NCI-H1417 treated with DMSO at 0.1 percent for 48 hours (cell line): ENCODE results near the gene PLEKHM3.

Experiments
- DNase-seq: peaks from one replicate; lab custom pipeline; 2025; lab: John Stamatoyannopoulos, UW

The PLEKHM3 gene

DNA sequence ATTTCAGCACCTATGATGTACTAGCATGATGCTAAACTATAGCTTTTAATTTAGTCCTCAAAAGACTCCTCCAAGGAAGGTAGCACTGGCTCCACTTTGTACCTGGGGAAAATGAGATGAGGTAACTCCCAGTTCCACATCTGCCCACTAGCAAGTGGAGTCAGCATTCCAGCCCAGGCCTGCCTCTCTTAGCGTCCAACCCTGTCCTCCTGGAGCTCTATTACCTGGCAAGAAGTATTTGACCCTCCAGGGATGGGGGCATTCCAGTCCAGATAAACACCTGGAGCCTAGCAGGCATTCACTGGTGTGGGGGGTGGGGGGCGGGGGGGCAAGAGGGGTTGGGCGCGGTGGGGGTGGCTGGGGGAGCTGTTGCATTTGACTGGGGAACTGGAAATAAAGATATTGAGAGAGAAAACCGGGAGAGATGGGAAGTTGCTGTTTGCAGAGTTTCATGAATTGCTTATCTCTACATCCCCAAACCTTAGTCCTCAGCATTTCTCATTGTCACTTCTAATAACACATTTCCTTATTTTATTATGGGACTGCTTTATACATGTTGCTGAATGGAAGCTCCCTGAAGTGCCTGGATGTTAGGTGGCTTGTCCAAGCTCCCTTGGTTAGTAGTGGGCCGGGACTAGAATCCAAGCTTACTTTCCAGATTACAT lies 233.6 kb downstream of the PLEKHM3 start:
- no peak for DNase-seq

DNA sequence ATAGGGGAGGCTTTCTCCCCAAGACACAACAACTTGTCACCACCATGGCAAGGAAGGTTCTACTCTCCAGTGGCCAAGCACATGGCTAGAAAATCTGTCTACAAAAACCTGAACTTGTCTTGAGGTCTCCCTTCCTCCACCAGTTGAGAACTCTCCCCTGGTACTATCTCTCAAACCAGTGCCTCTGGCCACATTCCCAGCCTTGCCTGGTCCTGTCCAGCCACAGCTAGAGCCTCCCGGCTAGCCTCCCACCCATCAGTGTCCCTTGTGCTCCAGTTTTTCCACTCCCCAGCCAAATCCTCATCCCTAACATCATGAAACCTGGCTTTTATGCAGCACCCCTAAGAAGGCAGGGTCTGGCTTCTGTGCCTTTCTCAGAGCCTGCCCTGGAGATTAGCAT lies 234.4 kb downstream of the PLEKHM3 start:
- DNase-seq = no peak

DNA sequence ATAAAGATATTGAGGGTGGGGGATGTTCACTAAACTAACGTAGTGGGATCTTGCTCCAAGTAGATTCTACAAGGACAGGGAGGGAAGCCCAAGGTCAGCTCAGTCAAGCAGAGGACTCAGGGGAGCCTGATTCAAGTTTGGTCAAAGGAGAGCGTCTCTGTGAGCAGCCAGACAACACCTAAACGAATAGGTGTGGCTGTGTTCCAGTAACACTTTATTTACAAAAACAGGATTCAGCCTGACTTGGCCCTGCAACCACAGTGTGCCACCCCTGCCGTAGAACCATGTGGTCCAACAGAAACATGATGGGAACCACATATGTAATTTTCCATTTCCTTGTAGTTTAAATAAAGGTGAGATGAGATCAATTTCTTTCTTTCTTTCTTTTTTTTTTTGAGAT lies 237.5 kb downstream of the PLEKHM3 start:
- no peak for DNase-seq

DNA sequence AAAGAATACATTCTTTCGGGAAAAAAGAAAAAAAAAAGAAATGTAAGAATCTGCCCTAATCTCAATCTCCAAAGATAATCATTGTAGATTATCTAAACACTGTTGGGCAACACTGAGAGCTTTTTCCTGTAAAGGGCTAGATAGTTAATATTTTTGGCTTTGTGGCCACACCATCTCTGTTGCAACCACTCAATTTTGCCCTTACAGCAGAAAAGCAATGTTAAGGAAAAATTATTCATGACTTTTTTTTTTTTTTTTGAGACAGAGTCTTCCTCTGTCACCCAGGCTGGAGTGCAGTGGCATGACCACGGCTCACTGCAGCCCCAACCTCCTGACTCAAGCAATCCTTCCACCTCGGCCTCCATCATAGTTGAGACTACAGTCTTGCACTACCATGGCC lies 238.3 kb downstream of the PLEKHM3 start:
- no peak for DNase-seq

DNA sequence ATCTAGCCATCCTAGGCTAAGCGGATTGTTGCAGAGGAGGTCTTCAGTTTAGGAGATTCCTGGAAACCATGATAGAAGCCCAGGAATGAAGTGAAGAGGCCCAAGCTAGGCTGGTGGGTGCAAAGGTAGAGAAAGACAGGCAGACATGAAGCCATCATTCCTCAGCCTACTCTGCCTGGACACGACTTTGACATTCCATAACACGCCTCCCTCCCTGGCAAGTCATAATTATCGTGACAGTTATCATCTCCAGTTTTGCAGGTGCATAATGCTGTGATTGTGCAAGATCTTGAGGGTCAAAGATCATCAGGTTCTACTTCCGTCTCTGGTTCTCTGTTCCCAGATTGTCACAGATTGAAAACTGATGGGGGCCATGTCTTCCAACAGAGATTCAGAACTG lies 240.4 kb downstream of the PLEKHM3 start:
- DNase-seq = no peak

DNA sequence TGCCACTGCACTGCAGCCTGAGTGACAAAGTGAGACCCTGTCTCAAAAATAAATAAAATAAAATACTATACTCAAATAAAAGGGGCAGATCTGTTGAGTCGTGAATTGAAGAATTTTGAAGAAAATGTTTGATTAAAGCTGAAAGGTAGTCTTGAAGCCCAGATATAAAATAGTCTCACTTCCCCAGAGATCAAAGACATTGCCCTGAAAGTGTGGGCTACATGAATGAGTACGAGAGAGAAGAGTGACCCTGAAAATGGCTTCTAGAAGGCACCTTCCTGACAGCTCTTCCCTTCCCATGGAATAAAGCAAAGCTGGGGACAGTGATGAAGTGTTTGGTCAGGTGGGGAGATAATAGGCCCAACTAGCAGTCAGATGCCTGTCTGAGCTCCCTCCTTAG lies 241.8 kb downstream of the PLEKHM3 start:
- DNase-seq = no peak

DNA sequence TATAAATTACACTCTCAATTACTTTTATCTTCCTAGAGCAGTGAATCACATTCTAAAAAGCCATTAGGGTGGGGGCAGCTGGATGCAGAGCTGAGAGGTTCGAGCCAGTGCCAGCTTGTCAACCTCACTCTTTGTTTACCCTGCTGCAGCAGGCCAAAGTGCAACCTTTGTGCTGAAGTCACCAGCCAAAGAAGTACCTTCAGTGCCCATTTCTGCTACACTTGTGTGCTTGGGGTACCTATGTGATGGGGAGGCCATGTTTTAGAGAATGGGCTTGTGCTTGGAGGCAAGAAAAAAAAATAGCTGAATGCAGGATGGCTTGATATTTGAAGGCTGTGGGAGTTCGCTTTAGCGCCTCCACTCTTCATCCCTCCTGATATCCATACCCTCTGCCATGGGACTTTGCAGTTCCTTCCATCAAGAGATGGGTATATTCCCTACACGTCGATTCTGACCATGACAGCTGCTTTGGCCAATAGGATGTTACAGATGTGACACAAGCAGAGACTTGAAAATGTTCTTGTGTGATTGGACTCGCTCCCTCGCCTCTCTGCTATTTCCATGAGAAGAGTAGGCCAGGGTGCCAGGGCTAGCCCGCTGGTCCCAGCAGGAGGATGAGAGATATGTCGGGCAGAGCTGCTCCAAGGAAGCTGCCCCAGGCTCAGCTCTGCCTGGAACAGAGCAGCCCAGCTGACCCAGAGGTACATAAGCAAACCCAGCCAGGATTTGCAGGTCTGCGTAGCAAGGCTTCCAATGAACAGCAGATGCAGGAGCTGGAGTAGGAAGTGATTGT lies 242.9 kb downstream of the PLEKHM3 start:
- no peak for DNase-seq

DNA sequence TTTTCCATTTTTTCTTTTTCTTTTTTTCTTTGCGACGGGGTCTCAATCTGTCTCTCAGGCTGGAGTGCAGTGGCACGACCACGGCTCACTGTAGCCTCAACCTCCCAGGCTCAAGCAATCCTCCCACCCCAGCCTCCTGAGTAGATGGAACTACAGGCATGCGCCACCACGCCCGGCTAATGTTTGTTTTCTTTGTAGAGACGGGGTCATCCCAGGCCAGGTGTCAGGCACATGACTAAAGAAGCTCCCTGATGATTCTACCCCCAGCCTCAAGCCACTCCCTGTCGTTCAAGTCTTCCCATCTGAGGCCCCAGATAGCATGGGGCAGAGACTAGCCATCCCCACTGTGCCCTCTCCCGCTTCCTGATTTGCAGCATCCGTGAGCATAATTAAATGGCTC lies 245.8 kb downstream of the PLEKHM3 start:
- no peak for DNase-seq

DNA sequence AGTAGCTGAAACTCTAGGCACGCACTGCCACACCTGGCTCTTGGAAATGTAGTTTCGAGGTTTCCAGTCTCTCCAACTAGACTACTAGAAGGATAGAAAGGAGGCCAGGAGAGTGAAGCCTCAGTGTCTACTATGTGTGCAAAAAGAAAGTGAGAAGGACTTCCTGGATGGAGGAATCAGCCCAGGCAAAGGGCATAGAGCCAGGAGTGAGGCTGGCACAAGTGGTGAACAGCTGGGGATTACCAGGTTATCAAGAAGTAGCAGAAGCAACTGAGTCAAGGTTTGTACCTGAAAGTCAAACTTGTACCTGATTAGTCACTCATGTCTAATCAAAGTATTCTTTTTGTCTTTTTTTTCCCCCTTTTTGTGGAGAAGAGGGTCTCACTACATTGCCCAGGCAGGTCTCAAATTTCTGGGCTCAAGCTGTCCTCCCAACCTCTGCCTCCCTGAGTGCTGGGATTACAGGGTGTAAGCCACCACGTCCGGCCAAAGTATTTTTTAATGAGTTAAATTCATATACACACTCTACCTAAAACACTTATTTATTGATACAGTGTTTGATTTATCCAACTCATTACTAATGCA lies 246.9 kb downstream of the PLEKHM3 start:
- DNase-seq = no peak

DNA sequence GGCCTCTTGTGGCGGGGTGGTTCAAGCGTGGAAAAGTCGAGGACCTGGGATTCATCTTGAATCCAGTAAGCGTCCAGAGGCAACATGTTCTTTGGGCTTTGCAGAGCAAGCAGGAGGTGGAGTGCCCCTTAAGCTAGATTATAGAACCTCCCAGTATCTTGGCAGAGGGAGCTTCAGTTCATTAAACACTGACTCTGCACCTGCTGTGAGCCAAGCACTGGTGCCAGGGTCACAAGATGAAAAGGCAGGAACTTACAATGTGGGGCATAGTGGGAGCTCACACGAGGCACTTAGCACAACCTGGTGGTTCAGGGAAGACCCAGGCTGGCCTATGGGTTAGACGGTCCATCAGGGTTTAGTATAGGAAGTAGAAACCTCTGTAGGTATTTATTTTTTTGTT lies 248.2 kb downstream of the PLEKHM3 start:
- no peak for DNase-seq

DNA sequence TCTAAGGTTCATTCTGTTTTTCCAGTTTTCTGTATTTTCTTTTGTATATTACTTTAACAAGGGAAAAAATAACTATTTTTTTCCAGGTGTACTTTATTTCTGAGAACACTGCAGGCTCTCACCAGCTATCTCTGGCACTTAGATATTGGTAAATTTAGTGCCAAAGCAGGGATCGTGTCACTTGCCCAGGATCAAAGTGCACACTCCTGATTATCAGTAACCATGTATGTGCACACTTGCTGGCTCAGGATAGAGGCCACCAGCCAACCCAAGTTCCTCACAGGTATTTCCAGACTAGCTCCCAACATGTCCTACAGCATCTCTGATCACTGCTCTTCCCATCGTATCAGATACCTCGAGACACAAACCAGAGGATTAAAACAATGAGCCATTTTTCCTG lies 249.9 kb downstream of the PLEKHM3 start:
- DNase-seq = no peak

DNA sequence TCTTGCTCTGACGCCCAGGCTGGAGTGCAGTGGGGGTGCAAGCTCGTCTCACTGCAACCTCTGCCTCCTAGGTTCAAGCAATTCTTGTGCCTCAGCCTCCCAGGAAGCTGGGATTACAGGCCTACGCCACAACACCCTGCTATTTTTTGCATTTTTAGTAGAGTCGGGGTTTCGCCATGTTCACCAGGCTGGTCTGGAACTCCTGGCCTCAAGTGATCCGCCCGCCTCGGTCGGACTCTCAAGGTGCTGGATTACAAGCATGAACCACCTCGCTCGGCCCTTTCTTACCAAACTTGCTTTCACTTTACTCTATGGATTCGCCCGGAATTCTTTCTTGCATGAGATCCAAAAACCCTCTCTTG lies 252.5 kb downstream of the PLEKHM3 start:
- no peak for DNase-seq

DNA sequence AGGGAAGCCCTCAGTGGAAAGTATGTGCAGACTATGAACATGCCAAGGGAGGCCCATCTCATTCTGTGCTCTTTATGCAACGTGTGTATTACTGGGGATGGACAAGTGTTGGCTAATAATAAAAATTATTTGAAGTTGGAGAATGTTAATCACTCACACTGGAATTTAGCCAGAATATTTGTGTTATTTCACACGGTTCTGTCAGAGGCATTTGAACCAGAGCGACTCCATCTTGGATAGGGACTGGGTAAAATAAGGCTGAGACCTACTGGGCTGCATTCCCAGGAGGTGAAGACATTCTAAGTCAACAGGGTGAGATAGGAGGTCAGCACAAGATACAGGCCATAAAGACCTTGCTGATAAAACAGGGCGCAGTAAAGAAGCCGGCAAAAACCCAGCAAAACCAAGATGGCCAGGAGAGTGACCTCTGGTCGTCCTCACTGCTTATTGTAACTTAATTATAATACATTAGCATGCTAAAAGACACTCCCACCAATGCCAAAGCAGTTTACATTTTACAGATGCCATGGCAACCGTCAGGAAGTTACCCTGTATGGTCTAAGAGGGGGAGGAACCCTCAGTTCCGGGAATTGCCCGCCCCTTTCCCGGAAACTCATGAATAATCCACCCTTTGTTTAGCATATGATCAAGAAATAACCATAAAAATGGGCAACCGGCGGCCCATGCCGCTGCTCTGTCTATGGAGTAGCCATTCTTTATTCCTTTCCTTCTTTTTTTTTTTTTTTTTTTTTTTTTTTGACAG lies 253.1 kb downstream of the PLEKHM3 start:
- DNase-seq = no peak

DNA sequence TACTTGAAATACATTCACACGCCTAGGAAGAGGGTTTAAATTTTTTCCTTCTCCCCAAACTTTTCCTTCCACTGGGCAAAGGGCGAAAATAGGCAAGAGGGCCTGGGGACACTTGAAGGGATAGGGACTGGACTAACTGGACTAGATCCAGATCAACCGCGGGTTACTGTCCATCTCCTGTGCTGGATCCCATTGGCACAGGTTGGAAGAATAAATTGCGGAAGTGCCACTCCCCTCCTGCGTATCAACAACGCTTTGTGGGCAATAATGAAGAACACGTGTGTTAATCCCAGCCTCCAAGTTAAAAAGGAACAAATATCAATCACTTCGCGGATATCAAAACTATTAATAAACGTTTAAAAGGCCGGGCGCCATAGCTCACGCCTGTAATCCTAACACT lies 253.9 kb downstream of the PLEKHM3 start:
- DNase-seq = no peak
